Cardiac muscle cell (in vitro differentiated cells and primary cell): Measurements from ENCODE around the gene DLG5. TPM values are rescaled to one million over a fixed set of nuclear protein-coding genes. Genes with fewer than 3 reads are reported as not detected.
A peak's percentile ranks its signal among the peaks of the same experiment; 100 is the strongest.

Experiments
- DNase-seq, 2 donors: peaks; one replicate each; pipeline versions ENCODE4 v3.0.0 to v3.0.0-alpha.2; 2010 to 2017; ENCODE audit warnings: low read depth in 1 of 2, low spot score in 1 of 2
- H3K27ac ChIP-seq: fragments of 200-600 bp; sonication (generic); 2 replicates; pipeline ENCODE4 v1.5.1; 2016
- H3K27me3 ChIP-seq: fragments of 200-600 bp; sonication (generic); 2 replicates; pipeline ENCODE4 v1.6.0; 2016; ENCODE audit warnings: control low read depth
- H3K36me3 ChIP-seq: fragments of 200-600 bp; sonication (generic); 2 replicates; pipeline ENCODE4 v1.5.1; 2016; ENCODE audit warnings: control low read depth
- H3K4me1 ChIP-seq: fragments of 200-600 bp; sonication (generic); 2 replicates; pipeline ENCODE4 v1.8.1; 2017; ENCODE audit warnings: low read depth, mild to moderate bottlenecking, mixed run types
- H3K4me3 ChIP-seq: fragments of 200-600 bp; sonication (generic); 2 replicates; pipeline ENCODE4 v1.5.1; 2016; ENCODE audit warnings: mild to moderate bottlenecking
- H3K9me3 ChIP-seq: fragments of 200-600 bp; sonication (generic); 2 replicates; pipeline ENCODE4 v1.5.1; 2017; ENCODE audit warnings: low read depth, mild to moderate bottlenecking, control low read depth
- polyA plus RNA-seq: library from polyadenylated mRNA; unstranded; fragments of >200 nt; fragmentation: Nextera tagmentation; extraction: Ambion mirVana; gene quantifications from 2 replicates; pipeline ENCODE4 v1.2.1, GENCODE V29; 2016
- total RNA-seq: library from RNA; depleted of rRNA; stranded (reverse); fragments of >200 nt; gene quantifications from 2 replicates; pipeline ENCODE4 v1.2.3, GENCODE V29; 2016
- TF ChIP-seq, protein P1 (sequence below): IDR thresholded peaks from 2 replicates; pipeline ENCODE4 v1.5.1; 2012; ENCODE audit warnings: low read depth, mild to moderate bottlenecking, low read length

The DLG5 gene
- total and polyA plus RNA-seq, 2 experiments from 2014 or later = 20.3 to 64.4 TPM

GRCh38 chr10:77925795-77926565, 575 bp downstream of the DLG5 start:
- Histone ChIP-seq H3K4me1 (peaks cover 16% of the 10 kb centered on the region), H3K4me3 (peak overlapping the region; percentile 76), H3K36me3 (no peaks in the 10 kb centered on the region), H3K27ac (peak overlapping the region; percentile 89), H3K9me3 (no peaks in the 10 kb centered on the region), H3K27me3 (no peaks in the 10 kb centered on the region)
- TF ChIP-seq, protein P1, sequence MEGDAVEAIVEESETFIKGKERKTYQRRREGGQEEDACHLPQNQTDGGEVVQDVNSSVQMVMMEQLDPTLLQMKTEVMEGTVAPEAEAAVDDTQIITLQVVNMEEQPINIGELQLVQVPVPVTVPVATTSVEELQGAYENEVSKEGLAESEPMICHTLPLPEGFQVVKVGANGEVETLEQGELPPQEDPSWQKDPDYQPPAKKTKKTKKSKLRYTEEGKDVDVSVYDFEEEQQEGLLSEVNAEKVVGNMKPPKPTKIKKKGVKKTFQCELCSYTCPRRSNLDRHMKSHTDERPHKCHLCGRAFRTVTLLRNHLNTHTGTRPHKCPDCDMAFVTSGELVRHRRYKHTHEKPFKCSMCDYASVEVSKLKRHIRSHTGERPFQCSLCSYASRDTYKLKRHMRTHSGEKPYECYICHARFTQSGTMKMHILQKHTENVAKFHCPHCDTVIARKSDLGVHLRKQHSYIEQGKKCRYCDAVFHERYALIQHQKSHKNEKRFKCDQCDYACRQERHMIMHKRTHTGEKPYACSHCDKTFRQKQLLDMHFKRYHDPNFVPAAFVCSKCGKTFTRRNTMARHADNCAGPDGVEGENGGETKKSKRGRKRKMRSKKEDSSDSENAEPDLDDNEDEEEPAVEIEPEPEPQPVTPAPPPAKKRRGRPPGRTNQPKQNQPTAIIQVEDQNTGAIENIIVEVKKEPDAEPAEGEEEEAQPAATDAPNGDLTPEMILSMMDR = peak; percentile 17
- DNase-seq = peak; percentile 46 to 71

GRCh38 chr10:77925410-77925794, 1.2 kb downstream of the DLG5 start:
- Histone ChIP-seq H3K27me3 (no peaks in the 10 kb centered on the region), H3K4me3 (peak overlapping the region; percentile 76), H3K4me1 (peaks cover 16% of the 10 kb centered on the region), H3K9me3 (no peaks in the 10 kb centered on the region), H3K36me3 (no peaks in the 10 kb centered on the region), H3K27ac (no peak overlapping the region)
- DNase-seq = peak in 1 of 2 donors; percentile 46
- TF ChIP-seq, protein P1 = no peak

DNA sequence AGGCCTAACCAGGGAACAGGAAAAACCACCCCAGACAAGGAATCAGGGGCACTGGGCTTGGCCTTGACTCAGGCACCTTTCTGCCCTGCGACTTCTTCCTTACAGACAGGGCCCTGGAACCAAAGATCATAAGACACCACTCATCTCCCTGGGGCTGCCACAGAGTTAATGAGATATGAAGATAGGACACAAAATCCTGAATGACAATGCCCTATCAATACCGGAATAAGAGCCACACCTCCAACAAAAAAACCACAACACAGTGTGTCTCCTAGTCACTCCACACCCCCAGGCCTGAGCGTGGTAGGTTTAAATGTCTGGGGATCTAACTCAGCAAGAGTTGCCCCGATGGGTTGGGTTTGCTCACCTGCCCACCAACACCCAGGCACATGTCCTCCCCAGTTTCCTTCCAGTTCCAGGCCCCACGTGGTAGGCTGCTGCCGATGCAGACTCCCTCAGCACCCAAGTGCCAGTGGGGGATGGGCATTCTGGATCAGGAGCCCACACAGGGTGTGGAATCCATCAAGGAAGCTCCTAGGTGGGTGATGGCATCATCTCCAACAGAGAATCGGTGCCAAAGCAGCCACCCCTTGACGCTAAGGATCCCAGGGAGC, 3.9 kb downstream of the DLG5 start:
- TF ChIP-seq, protein P1 = no peak

GRCh38 chr10:77922055-77922454, 4.5 kb downstream of the DLG5 start:
- TF ChIP-seq, protein P1 = no peak

More for the DNA sequence above, 3.9 kb downstream of the DLG5 start:
- Histone ChIP-seq H3K4me1 (peaks cover 16% of the 10 kb centered on the region), H3K27me3 (no peaks in the 10 kb centered on the region), H3K9me3 (no peaks in the 10 kb centered on the region), H3K27ac (no peak overlapping the region), H3K36me3 (no peaks in the 10 kb centered on the region), H3K4me3 (no peak overlapping the region)
- DNase-seq = no peak

GRCh38 chr10:77921395-77921794, 5.2 kb downstream of the DLG5 start:
- H3K9me3 ChIP-seq = no peaks in the 10 kb centered on the region
- no peaks in the 10 kb centered on the region for H3K27me3 ChIP-seq
- no peak overlapping the region for H3K4me3 ChIP-seq
- DNase-seq = no peak
- no peak overlapping the region for H3K27ac ChIP-seq
- TF ChIP-seq, protein P1 = no peak
- H3K36me3 ChIP-seq = no peaks in the 10 kb centered on the region
- peaks cover 16% of the 10 kb centered on the region for H3K4me1 ChIP-seq

More at GRCh38 chr10:77922055-77922454, 4.5 kb downstream of the DLG5 start:
- H3K27me3 ChIP-seq = no peaks in the 10 kb centered on the region
- H3K4me3 ChIP-seq = no peak overlapping the region
- H3K27ac ChIP-seq = no peak overlapping the region
- H3K36me3 ChIP-seq = no peaks in the 10 kb centered on the region
- peaks cover 16% of the 10 kb centered on the region for H3K4me1 ChIP-seq
- no peaks in the 10 kb centered on the region for H3K9me3 ChIP-seq
- no peak for DNase-seq
